Central memory CD4-positive, alpha-beta T cell (primary cell): ENCODE data around the gene ITGA5.

Experiments
- DNase-seq: peaks from one replicate; pipeline ENCODE4 v3.0.0; 2022

ITGA5 gene

DNA sequence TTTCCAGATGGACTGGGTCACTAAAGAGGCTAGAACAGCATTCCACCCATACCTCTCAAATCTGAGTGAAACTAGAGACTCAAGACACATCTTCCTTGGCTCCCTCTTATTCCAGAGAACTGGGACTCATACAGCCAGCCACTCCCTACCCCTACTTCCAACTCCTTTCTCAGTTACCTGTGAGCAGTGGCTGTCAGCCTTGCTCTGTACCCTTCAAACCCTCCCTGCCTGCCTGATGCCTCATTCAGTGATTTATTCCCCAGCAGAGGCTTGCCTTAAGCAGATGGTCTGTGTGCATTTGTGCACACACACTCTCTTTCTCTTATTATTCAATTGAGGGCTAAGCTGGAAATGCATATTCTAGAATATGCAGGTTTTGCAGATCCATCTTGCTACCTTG lies 69.4 kb downstream of the ITGA5 start:
- DNase-seq = no peak

DNA sequence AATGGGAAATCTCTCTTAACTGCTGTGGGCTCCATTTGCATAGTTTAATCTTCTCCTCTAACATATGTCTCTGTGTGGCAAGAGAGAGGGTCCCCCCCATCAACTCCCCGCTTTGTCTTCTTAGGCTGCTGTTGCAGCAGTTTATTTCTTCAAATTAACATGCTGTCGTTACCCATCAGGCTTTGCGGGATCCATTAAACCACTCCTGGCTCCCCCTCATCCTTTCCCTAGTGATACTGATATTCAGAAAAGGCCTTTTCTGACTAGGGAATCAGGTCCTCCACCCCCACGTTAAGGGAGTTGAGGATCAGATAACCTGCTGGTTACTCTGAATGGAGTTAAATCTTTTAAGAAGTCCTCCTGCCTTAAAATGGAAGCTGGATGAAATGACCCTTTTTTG lies 70.0 kb downstream of the ITGA5 start:
- no peak for DNase-seq
